ENCODE measurements around the gene TOP3B. TPM values are rescaled to one million over a fixed set of nuclear protein-coding genes. Genes with fewer than 3 reads are reported as not detected.

The TOP3B gene
- total RNA-seq, 1 experiment from 2014 or later: 68.6 TPM

DNA sequence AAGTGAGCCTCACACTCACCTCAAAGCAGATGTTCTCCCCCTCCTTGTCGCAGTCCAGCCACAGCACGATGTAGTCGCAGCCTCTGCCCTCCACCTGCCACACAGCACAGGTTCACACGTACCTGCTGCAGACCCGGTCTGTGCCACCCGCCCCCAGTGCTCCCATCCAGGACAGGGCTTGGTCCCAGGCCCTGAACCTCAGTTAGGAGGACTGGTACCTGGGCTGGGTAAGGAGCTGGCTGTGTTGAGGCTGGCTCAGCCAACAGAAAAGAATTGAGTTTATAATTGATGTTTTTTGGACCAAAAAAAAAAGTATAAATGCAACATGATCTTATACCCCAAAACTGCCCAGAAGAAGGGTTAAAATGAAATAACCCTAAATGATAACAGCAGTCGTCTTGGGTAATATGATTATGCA, 10.7 kb downstream of the TOP3B start (continued):
- TF ChIP-seq ZNF232 (CRISPR knock-in tag; IDR thresholded peaks at IDR 0.05): no peak
- TF ChIP-seq, protein P1, sequence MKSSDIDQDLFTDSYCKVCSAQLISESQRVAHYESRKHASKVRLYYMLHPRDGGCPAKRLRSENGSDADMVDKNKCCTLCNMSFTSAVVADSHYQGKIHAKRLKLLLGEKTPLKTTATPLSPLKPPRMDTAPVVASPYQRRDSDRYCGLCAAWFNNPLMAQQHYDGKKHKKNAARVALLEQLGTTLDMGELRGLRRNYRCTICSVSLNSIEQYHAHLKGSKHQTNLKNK (CRISPR knock-in tag; IDR thresholded peaks at IDR 0.05): no peak
- TF ChIP-seq SOX15 (CRISPR knock-in tag; IDR thresholded peaks at IDR 0.05): no peak
- TF ChIP-seq, protein P2, sequence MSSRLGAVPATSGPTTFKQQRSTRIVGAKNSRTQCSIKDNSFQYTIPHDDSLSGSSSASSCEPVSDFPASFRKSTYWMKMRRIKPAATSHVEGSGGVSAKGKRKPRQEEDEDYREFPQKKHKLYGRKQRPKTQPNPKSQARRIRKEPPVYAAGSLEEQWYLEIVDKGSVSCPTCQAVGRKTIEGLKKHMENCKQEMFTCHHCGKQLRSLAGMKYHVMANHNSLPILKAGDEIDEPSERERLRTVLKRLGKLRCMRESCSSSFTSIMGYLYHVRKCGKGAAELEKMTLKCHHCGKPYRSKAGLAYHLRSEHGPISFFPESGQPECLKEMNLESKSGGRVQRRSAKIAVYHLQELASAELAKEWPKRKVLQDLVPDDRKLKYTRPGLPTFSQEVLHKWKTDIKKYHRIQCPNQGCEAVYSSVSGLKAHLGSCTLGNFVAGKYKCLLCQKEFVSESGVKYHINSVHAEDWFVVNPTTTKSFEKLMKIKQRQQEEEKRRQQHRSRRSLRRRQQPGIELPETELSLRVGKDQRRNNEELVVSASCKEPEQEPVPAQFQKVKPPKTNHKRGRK (CRISPR knock-in tag; IDR thresholded peaks at IDR 0.05; ENCODE audit: borderline replicate concordance): no peak

DNA sequence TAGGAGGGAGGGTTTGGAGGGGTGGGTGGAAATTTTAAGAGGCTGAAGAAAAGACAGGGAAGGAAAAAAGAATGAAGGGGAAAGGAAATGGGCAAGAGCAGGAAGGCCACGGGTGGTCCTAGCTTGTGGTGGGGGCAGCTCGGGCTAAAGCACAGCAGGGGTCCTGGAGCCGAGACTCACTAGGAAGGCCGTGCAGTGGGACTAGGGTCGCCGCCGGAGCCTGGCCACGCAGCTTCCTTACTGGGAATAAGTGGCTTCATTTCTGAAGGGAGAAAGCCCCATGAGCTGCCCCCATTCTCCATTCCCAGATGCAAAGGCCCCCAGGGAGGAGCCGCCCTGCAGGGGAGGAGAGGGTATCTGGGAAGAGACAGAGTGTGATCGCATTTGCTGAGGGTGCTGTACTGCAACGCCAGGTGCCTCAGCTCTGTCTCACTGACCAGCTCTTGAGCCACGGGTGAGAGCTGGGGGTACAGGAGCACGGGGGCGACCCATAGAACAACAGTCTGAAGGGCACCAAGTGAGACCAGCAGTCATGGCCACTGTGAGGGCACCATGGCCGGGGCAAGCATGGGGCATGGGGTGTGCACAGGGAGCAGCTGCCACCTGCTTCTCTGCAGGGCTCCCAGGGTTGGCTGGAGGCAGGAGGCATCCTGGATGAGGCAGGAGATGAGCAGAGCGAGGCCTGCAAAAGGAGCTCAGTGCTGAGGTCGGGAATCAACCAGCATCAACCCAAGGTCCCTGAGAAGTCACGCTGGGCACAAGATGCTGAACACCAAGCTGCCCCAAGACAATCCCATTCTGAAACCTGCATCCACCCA, 11.6 kb downstream of the TOP3B start:
- no peak overlapping the region for H3K4me3 Mint-ChIP-seq
- no peaks in the 10 kb centered on the region for H3K9me3 Mint-ChIP-seq
- no peaks in the 10 kb centered on the region for H3K4me1 Mint-ChIP-seq
- peaks cover 62% of the 10 kb centered on the region for H3K36me3 Mint-ChIP-seq
- TF ChIP-seq CREB1 (CRISPR knock-in tag; IDR thresholded peaks at IDR 0.05) (no peak), IRF2 (CRISPR knock-in tag; IDR thresholded peaks at IDR 0.05; ENCODE audit: borderline replicate concordance, low read depth) (no peak), TEAD4 (CRISPR knock-in tag; IDR thresholded peaks at IDR 0.05) (no peak), ATF1 (CRISPR knock-in tag; IDR thresholded peaks at IDR 0.05) (no peak), MYBL2 (CRISPR knock-in tag; IDR thresholded peaks at IDR 0.05) (no peak), ETV6 (CRISPR knock-in tag; IDR thresholded peaks at IDR 0.05) (no peak), GRHL2 (CRISPR knock-in tag; IDR thresholded peaks at IDR 0.05; ENCODE audit: insufficient replicate concordance, severe bottlenecking) (no peak), RORB (CRISPR knock-in tag; IDR thresholded peaks at IDR 0.05) (no peak), ZNF219 (CRISPR knock-in tag; IDR thresholded peaks at IDR 0.05; ENCODE audit: borderline replicate concordance) (no peak), ZNF263 (CRISPR knock-in tag; IDR thresholded peaks at IDR 0.05; ENCODE audit: low read depth) (no peak)
- TF ChIP-seq, protein P3, sequence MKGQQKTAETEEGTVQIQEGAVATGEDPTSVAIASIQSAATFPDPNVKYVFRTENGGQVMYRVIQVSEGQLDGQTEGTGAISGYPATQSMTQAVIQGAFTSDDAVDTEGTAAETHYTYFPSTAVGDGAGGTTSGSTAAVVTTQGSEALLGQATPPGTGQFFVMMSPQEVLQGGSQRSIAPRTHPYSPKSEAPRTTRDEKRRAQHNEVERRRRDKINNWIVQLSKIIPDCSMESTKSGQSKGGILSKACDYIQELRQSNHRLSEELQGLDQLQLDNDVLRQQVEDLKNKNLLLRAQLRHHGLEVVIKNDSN (CRISPR knock-in tag; IDR thresholded peaks at IDR 0.05): no peak
- TF ChIP-seq, protein P4, sequence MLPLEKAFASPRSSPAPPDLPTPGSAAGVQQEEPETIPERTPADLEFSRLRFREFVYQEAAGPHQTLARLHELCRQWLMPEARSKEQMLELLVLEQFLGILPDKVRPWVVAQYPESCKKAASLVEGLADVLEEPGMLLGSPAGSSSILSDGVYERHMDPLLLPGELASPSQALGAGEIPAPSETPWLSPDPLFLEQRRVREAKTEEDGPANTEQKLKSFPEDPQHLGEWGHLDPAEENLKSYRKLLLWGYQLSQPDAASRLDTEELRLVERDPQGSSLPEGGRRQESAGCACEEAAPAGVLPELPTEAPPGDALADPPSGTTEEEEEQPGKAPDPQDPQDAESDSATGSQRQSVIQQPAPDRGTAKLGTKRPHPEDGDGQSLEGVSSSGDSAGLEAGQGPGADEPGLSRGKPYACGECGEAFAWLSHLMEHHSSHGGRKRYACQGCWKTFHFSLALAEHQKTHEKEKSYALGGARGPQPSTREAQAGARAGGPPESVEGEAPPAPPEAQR (CRISPR knock-in tag; IDR thresholded peaks at IDR 0.05): no peak
- TF ChIP-seq, protein P2 (CRISPR knock-in tag; IDR thresholded peaks at IDR 0.05; ENCODE audit: borderline replicate concordance): no peak
- TF ChIP-seq, protein P5, sequence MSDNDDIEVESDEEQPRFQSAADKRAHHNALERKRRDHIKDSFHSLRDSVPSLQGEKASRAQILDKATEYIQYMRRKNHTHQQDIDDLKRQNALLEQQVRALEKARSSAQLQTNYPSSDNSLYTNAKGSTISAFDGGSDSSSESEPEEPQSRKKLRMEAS (CRISPR knock-in tag; IDR thresholded peaks at IDR 0.05): no peak
- DNase-seq (ENCODE audit: low spot score) (no peak), ATAC-seq (no peak)
- POLR2A ChIA-PET: no interaction called here
- CTCF ChIA-PET: interaction anchor here (0.6 to 3.7 kb wide), 16 partner anchors 10 to 265 kb away, joined by 3 to 32 read pairs (median 4); partner anchors contain the start of genes PPM1F and TOP3B
- H3K27me3 Mint-ChIP-seq (ENCODE audit: low read depth): no peaks in the 10 kb centered on the region
- no peak overlapping the region for H3K27ac Mint-ChIP-seq
